GM18508 (cell line): Measurements from ENCODE around the gene DCLK2.

Experiments
- ATAC-seq: cut with Tn5 transposase; IDR thresholded peaks from one replicate; pipeline ENCODE4 v1.9.1; 2021; ENCODE audit warnings: moderate number of reproducible peaks; ENCODE audit not compliant: insufficient read depth, unreplicated experiment

The DCLK2 gene

DNA sequence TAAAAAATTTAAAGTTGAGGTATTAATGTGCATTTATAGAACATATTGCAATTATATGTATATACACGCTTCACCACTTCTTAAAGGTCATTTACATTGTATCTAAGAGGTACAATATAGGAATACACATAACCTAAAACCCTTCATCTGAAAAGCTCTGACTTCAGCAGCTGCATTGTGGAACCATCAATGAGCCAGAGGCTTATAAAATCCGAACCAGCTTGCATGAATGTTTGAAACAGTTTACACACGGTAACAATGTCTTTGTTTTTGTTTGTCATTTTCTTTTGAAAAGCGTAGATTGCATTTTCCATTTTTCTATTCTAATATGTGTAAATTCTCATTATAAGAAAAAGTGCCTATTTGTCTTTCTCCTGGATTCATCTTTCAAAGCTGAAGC lies 221.6 kb downstream of the DCLK2 start:
- ATAC-seq, result no peak

DNA sequence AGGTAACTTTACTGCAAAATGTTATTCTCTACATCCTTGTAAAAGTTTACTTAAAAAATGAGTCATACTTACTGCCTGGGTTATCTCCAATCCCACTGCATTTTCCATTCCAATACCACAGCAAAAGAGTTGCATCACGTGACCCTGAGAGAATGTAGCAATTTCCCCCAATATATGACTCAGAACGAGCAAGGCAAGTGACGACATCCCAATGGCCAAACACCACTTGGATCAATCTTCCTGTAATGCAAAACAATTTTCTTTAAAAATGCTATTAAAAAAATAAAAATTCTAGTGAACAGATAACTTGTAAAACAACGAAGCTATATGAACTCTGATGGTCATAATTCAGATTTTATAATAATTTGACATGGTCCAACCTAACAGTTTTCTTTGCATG lies 224.3 kb downstream of the DCLK2 start:
- ATAC-seq, result no peak

DNA sequence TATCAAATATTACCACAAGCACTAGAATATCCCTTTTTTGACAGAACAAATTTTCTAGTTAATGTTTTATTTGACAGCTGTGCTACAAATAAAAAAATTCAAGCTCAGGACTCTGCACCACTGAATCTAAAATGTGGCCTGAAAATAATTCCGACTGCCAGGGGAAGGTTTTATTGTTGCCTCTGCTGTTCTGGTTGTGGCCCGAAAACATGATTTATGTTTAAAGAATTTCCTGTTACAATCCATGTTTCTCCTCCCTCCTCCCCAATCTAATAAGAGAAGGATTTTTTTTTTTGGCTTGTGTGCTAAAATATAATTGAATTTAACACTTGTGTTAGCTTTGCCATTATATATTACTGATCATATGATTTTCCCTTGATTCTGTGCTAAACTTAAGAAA lies 227.8 kb downstream of the DCLK2 start:
- ATAC-seq, result no peak

DNA sequence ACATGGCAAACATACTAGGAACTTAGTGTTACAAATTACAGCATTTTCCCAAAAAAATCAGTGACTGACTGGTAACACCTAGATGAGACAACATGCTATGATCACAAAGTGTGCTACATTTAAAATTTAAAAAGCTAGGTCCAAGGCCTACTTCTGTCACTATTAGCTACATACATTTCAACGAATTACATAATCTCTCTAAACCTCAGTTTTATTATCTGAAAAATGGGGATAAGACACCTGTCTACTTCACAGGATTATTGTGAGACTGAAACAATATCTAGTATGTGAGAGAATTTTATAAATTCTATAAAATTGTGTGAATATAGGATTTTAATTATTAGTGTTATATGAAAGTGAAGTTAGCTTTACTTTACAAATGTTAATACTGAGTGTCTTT lies 228.5 kb downstream of the DCLK2 start:
- no peak for ATAC-seq
